PC-3 (cell line): ENCODE results near the gene SNED1. TPM values are rescaled to one million over a fixed set of nuclear protein-coding genes. Genes with fewer than 3 reads are reported as not detected.

Experiments
- ATAC-seq: fragments of 200-7000 bp; cut with Tn5 transposase; 2 replicates; pipeline ENCODE4 v1.9.1; 2020; ENCODE audit warnings: mild to moderate bottlenecking, moderate library complexity
- BruUV-seq: library from RNA; stranded (reverse); fragments of 400-500 nt; replicated peaks from 2 replicates; lab custom pipeline; 2021; lab: Mats Ljungman, UMichigan
- CTCF ChIA-PET: fragments of 300-600 bp; sonication (Branson Sonifier 250); formaldehyde crosslinking; loops from one replicate; lab custom pipeline; 2022; ENCODE audit warnings: antibody characterized with exemption; lab: Charles Lee
- POLR2A ChIA-PET: fragments of 300-600 bp; sonication (Branson Sonifier 250); formaldehyde crosslinking; loops from one replicate; lab custom pipeline; 2022; ENCODE audit warnings: antibody characterized with exemption; ENCODE audit not compliant: unreplicated experiment; lab: Charles Lee
- DNase-seq: peaks from one replicate; pipeline ENCODE4 v3.0.0-alpha.2; 2015
- H2AFZ ChIP-seq: fragments of 300-600 bp; sonication (generic); 2 replicates; pipeline ENCODE4 v1.6.0; 2016; ENCODE audit warnings: antibody characterized with exemption, low read length
- H3F3A ChIP-seq: fragments of 300-600 bp; sonication (generic); one replicate; pipeline ENCODE4 v1.6.0; 2017; ENCODE audit warnings: antibody characterized with exemption, low read length, control low read depth, mild to moderate bottlenecking; ENCODE audit not compliant: unreplicated experiment
- H3K27ac ChIP-seq: fragments of 300-600 bp; sonication (generic); 2 replicates; pipeline ENCODE4 v1.5.1; 2016; ENCODE audit warnings: mild to moderate bottlenecking, low read length
- H3K27me3 ChIP-seq: fragments of 300-600 bp; sonication (generic); 2 replicates; pipeline ENCODE4 v1.6.1; 2016; ENCODE audit warnings: low read length, mixed read lengths
- H3K36me3 ChIP-seq: fragments of 300-600 bp; sonication (generic); 2 replicates; pipeline ENCODE4 v1.6.1; 2016; ENCODE audit warnings: low read depth, mixed run types, low read length, mixed read lengths
- H3K4me1 ChIP-seq: fragments of 300-600 bp; sonication (generic); 2 replicates; pipeline ENCODE4 v1.5.1; 2016; ENCODE audit warnings: low read length; ENCODE audit not compliant: insufficient read depth
- H3K4me2 ChIP-seq: fragments of 300-600 bp; sonication (generic); 2 replicates; pipeline ENCODE4 v1.6.0; 2016; ENCODE audit warnings: low read length
- H3K4me3 ChIP-seq: fragments of 300-600 bp; sonication (generic); 2 replicates; pipeline ENCODE4 v1.5.1; 2016; ENCODE audit warnings: mild to moderate bottlenecking, low read length, mixed read lengths
- H3K79me2 ChIP-seq: fragments of 300-600 bp; sonication (generic); 2 replicates; pipeline ENCODE4 v1.6.1; 2017; ENCODE audit warnings: low read length, mixed read lengths
- H3K9ac ChIP-seq: fragments of 300-600 bp; sonication (generic); 2 replicates; pipeline ENCODE4 v1.6.0; 2016; ENCODE audit warnings: mild to moderate bottlenecking, low read length
- H3K9me2 ChIP-seq: fragments of 300-600 bp; sonication (generic); replicated peaks from 2 replicates; pipeline ENCODE4 v1.6.1; 2016; ENCODE audit warnings: mixed run types, low read length, mixed read lengths
- H3K9me3 ChIP-seq: fragments of 300-600 bp; sonication (generic); 2 replicates; pipeline ENCODE4 v1.6.1; 2016; ENCODE audit warnings: low read length, mixed read lengths
- H4K20me1 ChIP-seq: fragments of 300-600 bp; sonication (generic); 2 replicates; pipeline ENCODE4 v1.6.1; 2016; ENCODE audit warnings: low read length, mixed read lengths
- CTCF ChIP-seq: fragments of 300-600 bp; sonication (generic); conservative IDR thresholded peaks from 2 replicates; pipeline ENCODE4 v1.5.1; 2017; ENCODE audit warnings: antibody characterized with exemption, low read depth, mild to moderate bottlenecking, low read length
- EZH2 ChIP-seq: fragments of 300-600 bp; sonication (generic); IDR thresholded peaks from one replicate; pipeline ENCODE4 v1.6.1; 2017; ENCODE audit warnings: antibody characterized with exemption, mild to moderate bottlenecking, low read length; ENCODE audit not compliant: unreplicated experiment
- EZH2phosphoT487 ChIP-seq: fragments of 300-600 bp; sonication (generic); IDR thresholded peaks from 2 replicates; pipeline ENCODE4 v1.6.1; 2018; ENCODE audit warnings: mild to moderate bottlenecking, antibody characterized with exemption, low read length, borderline replicate concordance
- intact Hi-C: fragments of 100-400 bp; cut with micrococcal nuclease; formaldehyde crosslinking; loops from 2 replicates; pipeline ENCODE4 v1.9.0; 2023
- total RNA-seq: library from RNA; depleted of rRNA; stranded (reverse); fragments of >200 nt; gene quantifications from 2 replicates; pipeline ENCODE4 v1.2.3, GENCODE V29; 2014

Gene SNED1
- total RNA-seq, 1 experiment from 2014 or later = 0.66 TPM

- Histone ChIP-seq H3K4me3 (peak overlapping the region; percentile 56; the same call in 1 of the 2 replicates), H3K9me3 (no peaks in the 10 kb centered on the region), H3K27me3 (no peaks in the 10 kb centered on the region), H3K27ac (no peak overlapping the region), H3K9ac (no peak overlapping the region), H3K9me2 (no peaks in the 10 kb centered on the region), H3F3A (no peaks in the 10 kb centered on the region), H3K4me2 (peak overlapping the region; percentile 86), H3K79me2 (no peaks in the 10 kb centered on the region), H4K20me1 (no peaks in the 10 kb centered on the region), H3K36me3 (no peaks in the 10 kb centered on the region), H2AFZ (peak overlapping the region; percentile 55; the same call in 1 of the 2 replicates), H3K4me1 (peaks cover 9% of the 10 kb centered on the region; the same call in 1 of the 2 replicates)
- no peak for TF ChIP-seq EZH2phosphoT487
- TF ChIP-seq EZH2 = no peak
- TF ChIP-seq CTCF = no peak
- POLR2A ChIA-PET = no interaction called here
- BruUV-seq = no TSS peak
- intact Hi-C loops = no loop called here
- CTCF ChIA-PET = no interaction called here
- ATAC-seq = no peak; the same call in 1 of the 2 replicates
- DNase-seq = no peak
Measured at GRCh38 chr2:241035818-241036396, 37.5 kb downstream of the SNED1 start.

GRCh38 chr2:241036397-241036963 is 38.1 kb downstream of the SNED1 start:
- Histone ChIP-seq H3K4me1 (peaks cover 9% of the 10 kb centered on the region; the same call in 1 of the 2 replicates), H3K36me3 (no peaks in the 10 kb centered on the region), H3K27ac (no peak overlapping the region), H2AFZ (peak overlapping the region; percentile 55; the same call in 1 of the 2 replicates), H3K9me2 (no peaks in the 10 kb centered on the region), H3K79me2 (no peaks in the 10 kb centered on the region), H3K9ac (no peak overlapping the region), H4K20me1 (no peaks in the 10 kb centered on the region), H3F3A (no peaks in the 10 kb centered on the region), H3K9me3 (no peaks in the 10 kb centered on the region), H3K4me2 (peak overlapping the region; percentile 86), H3K27me3 (no peaks in the 10 kb centered on the region), H3K4me3 (peak overlapping the region; percentile 56)
- ChIA-PET CTCF (no interaction called here), POLR2A (no interaction called here)
- TF ChIP-seq EZH2phosphoT487 = no peak
- TF ChIP-seq CTCF = no peak
- no peak for TF ChIP-seq EZH2
- intact Hi-C loops = no loop called here
- BruUV-seq = no TSS peak
- peak; percentile 14 for DNase-seq
- ATAC-seq = peak; percentile 76

- Histone ChIP-seq H3K4me1 (peaks cover 9% of the 10 kb centered on the region; the same call in 1 of the 2 replicates), H3K4me3 (peak overlapping the region; percentile 56; the same call in 1 of the 2 replicates), H4K20me1 (no peaks in the 10 kb centered on the region), H3K36me3 (no peaks in the 10 kb centered on the region), H3K9ac (no peak overlapping the region), H3K27ac (no peak overlapping the region), H2AFZ (0 out of 2 replicates have a peak overlapping the region, but pooled peaks have one; percentile 55), H3K9me2 (no peaks in the 10 kb centered on the region), H3K79me2 (no peaks in the 10 kb centered on the region), H3K4me2 (peak overlapping the region; percentile 86), H3K27me3 (no peaks in the 10 kb centered on the region), H3K9me3 (no peaks in the 10 kb centered on the region), H3F3A (no peaks in the 10 kb centered on the region)
- ChIA-PET POLR2A (no interaction called here), CTCF (no interaction called here)
- DNase-seq = no peak
- no TSS peak for BruUV-seq
- intact Hi-C loops = no loop called here
- TF ChIP-seq EZH2phosphoT487 (no peak), CTCF (no peak), EZH2 (no peak)
- no peak for ATAC-seq
Measured at GRCh38 chr2:241036964-241037421, 38.6 kb downstream of the SNED1 start.
